HG02798 (cell line): ENCODE results near the gene STEEP1.

Source experiments
- ATAC-seq: cut with Tn5 transposase; IDR thresholded peaks from one replicate; pipeline ENCODE4 v1.9.1; 2021; ENCODE audit warnings: mild to moderate bottlenecking; ENCODE audit not compliant: unreplicated experiment, poor library complexity

Gene STEEP1

DNA sequence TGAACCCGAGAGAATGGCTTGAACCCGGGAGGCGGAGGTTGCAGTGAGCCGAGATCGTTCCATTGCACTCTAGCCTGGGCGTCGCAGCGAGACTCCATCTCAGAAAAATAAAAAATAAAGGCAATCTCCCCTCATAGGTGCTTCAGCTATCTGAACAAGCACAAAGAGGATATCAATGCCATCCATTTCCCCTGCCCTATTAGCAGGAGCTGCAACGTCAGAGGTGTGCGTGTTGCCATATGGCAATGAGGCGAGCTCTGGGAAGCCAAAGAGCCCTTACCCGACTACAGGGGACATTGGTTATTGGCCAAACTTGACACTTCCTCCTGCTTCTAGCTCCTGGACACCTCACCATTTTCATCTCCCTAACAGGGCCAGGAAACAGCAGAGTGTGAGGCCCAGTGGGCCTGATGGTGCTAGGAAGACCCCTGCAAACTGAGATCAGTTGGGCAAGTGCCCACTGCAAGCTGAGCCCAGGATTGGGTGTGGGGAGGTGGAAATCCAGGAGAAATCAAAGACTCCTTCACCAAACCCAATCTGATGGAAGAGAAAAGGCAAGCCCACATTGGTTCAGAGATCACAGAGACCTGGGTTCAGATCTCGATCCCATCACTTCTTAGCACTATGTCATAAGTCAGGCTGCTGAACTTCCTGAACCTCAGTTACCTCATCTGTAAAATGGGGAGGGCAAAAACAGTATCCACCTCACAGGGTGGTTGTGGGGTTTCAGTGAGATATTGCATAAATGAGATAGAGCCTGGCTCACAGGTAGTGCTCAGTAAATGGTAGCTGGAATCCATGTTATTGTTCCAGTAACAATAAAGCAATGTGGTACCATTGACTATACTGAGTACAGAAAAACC is 75.8 kb downstream of the STEEP1 start:
- no peak for ATAC-seq

DNA sequence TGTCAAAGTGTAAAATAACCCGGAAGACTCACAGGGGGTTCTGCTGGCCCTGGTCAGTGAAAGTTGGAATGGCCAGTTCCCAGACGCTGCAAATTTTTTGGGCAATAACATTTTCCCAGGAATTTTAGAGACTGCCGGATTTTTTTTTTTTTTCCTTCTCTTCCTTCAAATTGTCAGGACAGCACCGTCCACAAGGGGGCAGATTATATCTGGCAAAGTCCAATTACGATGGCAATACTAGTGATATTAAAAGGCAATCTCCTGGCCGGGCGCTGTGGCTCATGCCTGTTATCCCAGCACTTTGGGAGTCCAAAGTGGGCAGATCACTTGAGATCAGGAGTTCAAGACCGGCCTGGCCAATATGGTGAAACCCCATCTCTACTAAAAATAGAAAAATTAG is 76.5 kb downstream of the STEEP1 start:
- ATAC-seq = no peak
